ENCODE measurements around the gene RTN4IP1. TPM values are rescaled to one million over a fixed set of nuclear protein-coding genes. Genes with fewer than 3 reads are reported as not detected.

Gene RTN4IP1
- total RNA-seq, 1 experiment from 2014 or later, result 7.3 TPM

GRCh38 chr6:106609699-106610098 lies 19.6 kb downstream of the RTN4IP1 start:
- H3K9me2 ChIP-seq (replicated peaks; ENCODE audit: low read length), result no peaks in the 10 kb centered on the region
- H2AFZ ChIP-seq (ENCODE audit: low read length), result no peak overlapping the region
- TF ChIP-seq EZH2 (IDR thresholded peaks at IDR 0.05; ENCODE audit: low read length, unreplicated experiment), result no peak
- TF ChIP-seq, protein P1, sequence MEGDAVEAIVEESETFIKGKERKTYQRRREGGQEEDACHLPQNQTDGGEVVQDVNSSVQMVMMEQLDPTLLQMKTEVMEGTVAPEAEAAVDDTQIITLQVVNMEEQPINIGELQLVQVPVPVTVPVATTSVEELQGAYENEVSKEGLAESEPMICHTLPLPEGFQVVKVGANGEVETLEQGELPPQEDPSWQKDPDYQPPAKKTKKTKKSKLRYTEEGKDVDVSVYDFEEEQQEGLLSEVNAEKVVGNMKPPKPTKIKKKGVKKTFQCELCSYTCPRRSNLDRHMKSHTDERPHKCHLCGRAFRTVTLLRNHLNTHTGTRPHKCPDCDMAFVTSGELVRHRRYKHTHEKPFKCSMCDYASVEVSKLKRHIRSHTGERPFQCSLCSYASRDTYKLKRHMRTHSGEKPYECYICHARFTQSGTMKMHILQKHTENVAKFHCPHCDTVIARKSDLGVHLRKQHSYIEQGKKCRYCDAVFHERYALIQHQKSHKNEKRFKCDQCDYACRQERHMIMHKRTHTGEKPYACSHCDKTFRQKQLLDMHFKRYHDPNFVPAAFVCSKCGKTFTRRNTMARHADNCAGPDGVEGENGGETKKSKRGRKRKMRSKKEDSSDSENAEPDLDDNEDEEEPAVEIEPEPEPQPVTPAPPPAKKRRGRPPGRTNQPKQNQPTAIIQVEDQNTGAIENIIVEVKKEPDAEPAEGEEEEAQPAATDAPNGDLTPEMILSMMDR (conservative IDR thresholded peaks at IDR 0.05; ENCODE audit: low read depth, low read length), result peak; percentile 55; the same call in 1 of the 2 replicates
- TF ChIP-seq EZH2phosphoT487 (IDR thresholded peaks at IDR 0.05; ENCODE audit: borderline replicate concordance, low read length), result no peak
- intact Hi-C loops (cut with micrococcal nuclease), result no loop called here
- no peaks in the 10 kb centered on the region for H4K20me1 ChIP-seq (ENCODE audit: low read length)
- H3K79me2 ChIP-seq (ENCODE audit: low read length), result no peaks in the 10 kb centered on the region
- no peaks in the 10 kb centered on the region for H3F3A ChIP-seq (ENCODE audit: low read length, unreplicated experiment)
- BruUV-seq (replicated peaks), result no TSS peak
- POLR2A ChIA-PET (ENCODE audit: unreplicated experiment), result interaction anchor here (0.6 kb wide), 1 partner anchor 220 kb away, joined by 4 read pairs; no protein-coding TSS in a partner anchor
- H3K27me3 ChIP-seq (ENCODE audit: low read length), result no peaks in the 10 kb centered on the region
- CTCF ChIA-PET, result interaction anchor here (0.7 to 1.2 kb wide), 4 partner anchors 16 to 370 kb away, joined by 3 to 6 read pairs (median 4); no protein-coding TSS in a partner anchor
- DNase-seq (peak; percentile 44), ATAC-seq (peak; percentile 35; the same call in 1 of the 2 replicates)
- H3K4me2 ChIP-seq (ENCODE audit: low read length), result no peak overlapping the region
- H3K9me3 ChIP-seq (ENCODE audit: low read length), result no peaks in the 10 kb centered on the region
- no peak overlapping the region for H3K27ac ChIP-seq (ENCODE audit: low read length)
- H3K4me1 ChIP-seq (ENCODE audit: insufficient read depth, low read length), result no peaks in the 10 kb centered on the region
- no peaks in the 10 kb centered on the region for H3K36me3 ChIP-seq (ENCODE audit: low read depth, low read length)
- no peak overlapping the region for H3K9ac ChIP-seq (ENCODE audit: low read length)
- H3K4me3 ChIP-seq (ENCODE audit: low read length), result no peak overlapping the region

DNA sequence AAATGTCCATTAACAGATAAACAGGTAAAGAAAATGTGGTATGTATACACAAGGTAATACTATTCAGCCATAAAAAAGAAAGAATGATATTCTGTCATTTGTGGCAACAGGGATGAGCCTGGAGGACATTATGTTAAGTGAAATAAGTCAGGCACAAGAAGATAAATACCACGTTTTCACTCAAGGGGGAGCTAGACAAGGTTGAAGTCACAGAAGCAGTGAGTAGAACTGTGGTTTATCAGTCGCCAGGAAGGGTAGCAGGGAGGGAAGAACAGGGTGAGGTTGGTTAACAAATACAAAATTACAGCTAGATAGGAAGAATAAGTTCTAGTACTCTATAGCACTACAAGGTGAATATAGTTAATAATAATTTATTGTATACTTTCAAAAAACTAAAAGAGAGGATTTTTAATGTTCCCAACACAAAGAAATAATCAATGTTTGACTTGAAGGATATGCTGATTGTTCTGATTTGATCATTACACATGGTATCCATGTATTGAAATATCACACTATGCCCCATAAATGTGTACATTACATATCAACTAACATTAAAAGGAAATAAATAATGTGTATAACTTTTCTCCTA lies 21.1 kb downstream of the RTN4IP1 start:
- ATAC-seq, result peak; percentile 70
- no TSS peak for BruUV-seq (replicated peaks)

More for the DNA sequence above, 21.1 kb downstream of the RTN4IP1 start:
- TF ChIP-seq EZH2 (IDR thresholded peaks at IDR 0.05; ENCODE audit: low read length, unreplicated experiment), result no peak
- TF ChIP-seq, protein P1 (conservative IDR thresholded peaks at IDR 0.05; ENCODE audit: low read depth, low read length), result peak; percentile 68
- H3K4me3 ChIP-seq (ENCODE audit: low read length), result no peak overlapping the region
- no peak overlapping the region for H2AFZ ChIP-seq (ENCODE audit: low read length)
- no peaks in the 10 kb centered on the region for H3F3A ChIP-seq (ENCODE audit: low read length, unreplicated experiment)
- no peaks in the 10 kb centered on the region for H3K9me3 ChIP-seq (ENCODE audit: low read length)
- H4K20me1 ChIP-seq (ENCODE audit: low read length), result no peaks in the 10 kb centered on the region
- H3K27ac ChIP-seq (ENCODE audit: low read length), result no peak overlapping the region
- no peaks in the 10 kb centered on the region for H3K79me2 ChIP-seq (ENCODE audit: low read length)
- no peak overlapping the region for H3K4me2 ChIP-seq (ENCODE audit: low read length)
- POLR2A ChIA-PET (ENCODE audit: unreplicated experiment), result interaction anchor here (0.5 to 0.6 kb wide), 2 partner anchors 18 to 228 kb away, joined by 4 read pairs; no protein-coding TSS in a partner anchor
- DNase-seq, result peak; percentile 76
- CTCF ChIA-PET, result no interaction called here
- H3K4me1 ChIP-seq (ENCODE audit: insufficient read depth, low read length), result no peaks in the 10 kb centered on the region
- H3K9ac ChIP-seq (ENCODE audit: low read length), result no peak overlapping the region
- H3K9me2 ChIP-seq (replicated peaks; ENCODE audit: low read length), result no peaks in the 10 kb centered on the region
- H3K36me3 ChIP-seq (ENCODE audit: low read depth, low read length), result no peaks in the 10 kb centered on the region
- no peaks in the 10 kb centered on the region for H3K27me3 ChIP-seq (ENCODE audit: low read length)
- intact Hi-C loops (cut with micrococcal nuclease), result loop anchor here (1.0 kb wide), 2 partner anchors 80 to 371 kb away; no protein-coding TSS in a partner anchor

Measured in PC-3 (cell line).